CD4-positive, alpha-beta T cell treated with Interleukin-15 for 4 hours (primary cell): ENCODE data around the gene RASGEF1B.

ENCODE experiments used
- DNase-seq: peaks from one replicate; pipeline ENCODE4 v3.0.0-alpha.2; 2020; ENCODE audit warnings: low spot score

The RASGEF1B gene

GRCh38 chr4:81395239-81395638 lies 76.5 kb downstream of the RASGEF1B start:
- DNase-seq = no peak

GRCh38 chr4:81392164-81392563 lies 79.5 kb downstream of the RASGEF1B start:
- DNase-seq = no peak

DNA sequence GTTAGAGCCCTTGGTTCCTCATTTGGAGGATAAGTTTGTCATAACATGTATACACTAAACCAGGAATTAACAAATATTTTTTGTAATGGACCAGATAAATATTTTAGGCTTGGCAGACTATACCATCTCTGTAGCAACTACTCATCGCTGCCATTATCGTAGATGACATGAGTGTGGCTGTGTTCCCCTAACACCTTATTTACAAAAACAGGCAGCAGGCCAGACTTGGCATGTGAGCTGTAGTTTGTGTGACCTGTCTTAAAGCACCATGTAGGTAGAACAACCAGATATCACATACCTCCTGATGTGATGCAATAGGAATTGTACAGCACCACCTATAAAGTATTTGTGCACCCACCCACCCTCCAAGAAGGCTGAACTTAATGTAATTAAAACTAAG lies 82.0 kb downstream of the RASGEF1B start:
- DNase-seq = no peak

DNA sequence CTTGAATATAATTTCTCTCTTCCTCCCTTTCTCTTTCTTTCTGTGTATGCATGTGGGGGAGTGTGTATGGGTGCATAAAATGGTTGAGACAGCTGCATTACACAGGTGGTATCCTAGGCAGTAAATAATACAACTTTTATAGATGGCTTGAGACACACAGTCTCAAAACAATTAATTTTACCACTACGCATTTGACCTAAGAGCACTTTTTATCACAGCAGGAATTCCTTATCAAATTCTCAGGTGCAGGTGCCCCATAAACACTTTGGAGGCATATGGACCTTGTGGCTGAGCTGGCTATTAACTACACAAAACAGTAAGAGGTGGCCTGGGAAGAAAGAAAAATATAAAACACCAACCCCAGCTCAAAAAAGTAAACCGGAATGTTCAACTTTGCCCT lies 91.3 kb downstream of the RASGEF1B start:
- no peak for DNase-seq

DNA sequence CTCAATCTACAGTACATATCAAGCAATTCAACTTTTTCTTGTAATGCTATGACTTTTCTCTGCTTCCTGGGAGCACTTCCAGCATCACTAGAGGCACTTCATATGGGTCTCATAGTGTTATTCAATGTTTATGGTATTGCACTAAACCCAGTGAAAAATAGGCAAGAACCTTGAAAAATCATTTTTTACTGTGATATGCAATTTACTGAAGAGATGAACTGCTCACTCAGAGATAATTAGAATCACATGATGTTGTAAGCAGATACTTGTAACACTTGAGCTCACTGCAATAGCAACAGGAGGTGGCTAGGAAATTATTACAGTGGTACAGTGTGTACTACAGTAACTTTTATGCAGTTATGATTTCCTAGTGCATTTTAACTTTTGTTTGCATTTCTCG lies 93.3 kb downstream of the RASGEF1B start:
- no peak for DNase-seq

- DNase-seq = no peak
Observed at GRCh38 chr4:81377191-81377590, 94.5 kb downstream of the RASGEF1B start.

- DNase-seq = no peak
Observed at GRCh38 chr4:81376720-81377119, 95.0 kb downstream of the RASGEF1B start.
